ENCODE data around the gene SLC35E3. TPM values are rescaled to one million over a fixed set of nuclear protein-coding genes. Genes with fewer than 3 reads are reported as not detected.

SLC35E3 gene
- total and polyA plus RNA-seq, 2 of the 13 experiments (the other 11 are each of a cell fraction or from before 2014, with no cell fraction given) = 13.0 to 22.1 TPM

DNA sequence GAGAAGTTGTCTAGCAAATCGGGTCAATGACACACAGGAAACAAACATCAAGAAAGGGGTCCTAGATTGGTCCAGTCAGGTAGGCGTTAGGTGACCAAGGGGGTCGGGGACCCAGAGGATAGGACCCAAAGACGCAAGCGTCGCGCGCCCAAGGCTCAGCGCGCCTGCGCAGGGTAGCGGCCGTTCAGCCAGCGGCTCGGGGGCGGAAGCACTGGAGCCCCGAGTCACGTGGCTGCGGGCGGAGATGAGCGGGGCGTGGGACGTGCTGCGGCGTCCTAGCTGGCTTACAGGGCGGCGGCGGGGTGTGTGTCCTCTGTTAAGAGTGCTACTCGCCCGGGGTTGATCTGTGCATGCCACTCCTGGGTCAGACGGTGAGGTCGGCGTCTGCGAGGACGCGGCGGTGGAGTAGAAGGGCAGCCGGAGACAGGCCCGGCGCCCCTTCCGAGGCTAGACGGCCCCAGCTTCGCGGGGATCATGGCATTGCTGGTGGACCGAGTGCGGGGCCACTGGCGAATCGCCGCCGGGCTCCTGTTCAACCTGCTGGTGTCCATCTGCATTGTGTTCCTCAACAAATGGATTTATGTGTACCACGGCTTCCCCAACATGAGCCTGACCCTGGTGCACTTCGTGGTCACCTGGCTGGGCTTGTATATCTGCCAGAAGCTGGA lies at the start of gene SLC35E3 (continued):
- TF ChIP-seq CREB3 (CRISPR knock-in tag; IDR thresholded peaks at IDR 0.05) (no peak), TFAP4 (IDR thresholded peaks at IDR 0.05; ENCODE audit: borderline replicate concordance, low read depth) (no peak; the same call in 1 of the 2 replicates), ZNF629 (CRISPR knock-in tag; conservative IDR thresholded peaks at IDR 0.05) (no peak), ZNF510 (CRISPR knock-in tag; IDR thresholded peaks at IDR 0.05; ENCODE audit: low read depth) (peak; percentile 63; the same call in 1 of the 2 replicates), CBFB (CRISPR knock-in tag; IDR thresholded peaks at IDR 0.05) (0 out of 2 replicates have a peak, but pooled peaks have one; percentile 43), HNRNPL (IDR thresholded peaks at IDR 0.05; ENCODE audit: low read depth, low read length) (no peak), DNMT3B (CRISPR knock-in tag; conservative IDR thresholded peaks at IDR 0.05) (no peak), SP1 (IDR thresholded peaks at IDR 0.05) (no peak), SP1 (CRISPR knock-in tag; IDR thresholded peaks at IDR 0.05) (peak; percentile 21; the same call in 1 of the 2 replicates), KDM2A (CRISPR knock-in tag; IDR thresholded peaks at IDR 0.05; ENCODE audit: borderline replicate concordance, low read depth) (peak; percentile 98), PHF5A (CRISPR knock-in tag; IDR thresholded peaks at IDR 0.05; ENCODE audit: low read depth, unreplicated experiment) (peak; percentile 18), ZBTB4 (CRISPR knock-in tag; IDR thresholded peaks at IDR 0.05; ENCODE audit: borderline replicate concordance) (no peak), FOXJ3 (CRISPR knock-in tag; IDR thresholded peaks at IDR 0.05; ENCODE audit: borderline replicate concordance) (no peak), WIZ (CRISPR knock-in tag; IDR thresholded peaks at IDR 0.05) (peak; percentile 91; the same call in 1 of the 2 replicates), HIC2 (CRISPR knock-in tag; IDR thresholded peaks at IDR 0.05; ENCODE audit: low read depth) (no peak), NFKBIZ (CRISPR knock-in tag; IDR thresholded peaks at IDR 0.05) (peak; percentile 49; the same call in 1 of the 2 replicates), ZNF703 (CRISPR knock-in tag; IDR thresholded peaks at IDR 0.05; ENCODE audit: borderline replicate concordance) (no peak), RFX1 (IDR thresholded peaks at IDR 0.05) (no peak)
- TF ChIP-seq, protein P1, sequence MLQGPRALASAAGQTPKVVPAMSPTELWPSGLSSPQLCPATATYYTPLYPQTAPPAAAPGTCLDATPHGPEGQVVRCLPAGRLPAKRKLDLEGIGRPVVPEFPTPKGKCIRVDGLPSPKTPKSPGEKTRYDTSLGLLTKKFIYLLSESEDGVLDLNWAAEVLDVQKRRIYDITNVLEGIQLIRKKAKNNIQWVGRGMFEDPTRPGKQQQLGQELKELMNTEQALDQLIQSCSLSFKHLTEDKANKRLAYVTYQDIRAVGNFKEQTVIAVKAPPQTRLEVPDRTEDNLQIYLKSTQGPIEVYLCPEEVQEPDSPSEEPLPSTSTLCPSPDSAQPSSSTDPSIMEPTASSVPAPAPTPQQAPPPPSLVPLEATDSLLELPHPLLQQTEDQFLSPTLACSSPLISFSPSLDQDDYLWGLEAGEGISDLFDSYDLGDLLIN (CRISPR knock-in tag; IDR thresholded peaks at IDR 0.05; ENCODE audit: borderline replicate concordance) = no peak
- TF ChIP-seq, protein P2, sequence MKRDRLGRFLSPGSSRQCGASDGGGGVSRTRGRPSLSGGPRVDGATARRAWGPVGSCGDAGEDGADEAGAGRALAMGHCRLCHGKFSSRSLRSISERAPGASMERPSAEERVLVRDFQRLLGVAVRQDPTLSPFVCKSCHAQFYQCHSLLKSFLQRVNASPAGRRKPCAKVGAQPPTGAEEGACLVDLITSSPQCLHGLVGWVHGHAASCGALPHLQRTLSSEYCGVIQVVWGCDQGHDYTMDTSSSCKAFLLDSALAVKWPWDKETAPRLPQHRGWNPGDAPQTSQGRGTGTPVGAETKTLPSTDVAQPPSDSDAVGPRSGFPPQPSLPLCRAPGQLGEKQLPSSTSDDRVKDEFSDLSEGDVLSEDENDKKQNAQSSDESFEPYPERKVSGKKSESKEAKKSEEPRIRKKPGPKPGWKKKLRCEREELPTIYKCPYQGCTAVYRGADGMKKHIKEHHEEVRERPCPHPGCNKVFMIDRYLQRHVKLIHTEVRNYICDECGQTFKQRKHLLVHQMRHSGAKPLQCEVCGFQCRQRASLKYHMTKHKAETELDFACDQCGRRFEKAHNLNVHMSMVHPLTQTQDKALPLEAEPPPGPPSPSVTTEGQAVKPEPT (CRISPR knock-in tag; IDR thresholded peaks at IDR 0.05; ENCODE audit: low read depth) = peak; percentile 52; the same call in 1 of the 2 replicates

Data from HepG2 (cell line).